CD4-positive, CD25-positive, alpha-beta regulatory T cell (primary cell): ENCODE results near the gene MGLL. TPM values are rescaled to one million over a fixed set of nuclear protein-coding genes. Genes with fewer than 3 reads are reported as not detected.

ENCODE experiments used
- ATAC-seq, 2 donors: fragments of 150-1000 bp; cut with Tn5 transposase; one replicate each; pipeline ENCODE4 v1.10.0; 2021; ENCODE audit warnings: low read depth in 2 of 2, moderate number of reproducible peaks in 2 of 2, moderate library complexity in 1 of 2
- DNase-seq, 3 donors: peaks; one replicate each; pipeline versions ENCODE4 v3.0.0 to v3.0.0-alpha.2; 2012 to 2022; ENCODE audit warnings: mixed read lengths in 1 of 3
- H3K27ac ChIP-seq: one replicate; pipeline ENCODE4 v1.7.0; 2013; ENCODE audit warnings: mild to moderate bottlenecking, low read length; ENCODE audit not compliant: insufficient read depth, poor library complexity, severe bottlenecking
- H3K27me3 ChIP-seq: one replicate; pipeline ENCODE4 v1.7.0; 2013; ENCODE audit warnings: low read length; ENCODE audit not compliant: control insufficient read depth, insufficient read depth
- H3K36me3 ChIP-seq: one replicate; pipeline ENCODE4 v1.7.0; 2013; ENCODE audit warnings: mild to moderate bottlenecking, low read length, moderate library complexity; ENCODE audit not compliant: control insufficient read depth, insufficient read depth
- H3K4me1 ChIP-seq: 2 replicates; pipeline ENCODE4 v1.7.0; 2013; ENCODE audit warnings: mild to moderate bottlenecking, low read length; ENCODE audit not compliant: insufficient read depth, control insufficient read depth, poor library complexity, severe bottlenecking
- H3K4me3 ChIP-seq: one replicate; pipeline ENCODE4 v1.7.0; 2013; ENCODE audit warnings: low read depth, mild to moderate bottlenecking, low read length, moderate library complexity
- H3K9me3 ChIP-seq, 2 experiments: 1 replicate in 1 of 2; 2 replicates in 1 of 2; pipeline ENCODE4 v1.7.0; 2013; ENCODE audit warnings: low read length in 2 of 2, mild to moderate bottlenecking in 1 of 2, moderate library complexity in 1 of 2; ENCODE audit not compliant: control insufficient read depth in 2 of 2
- H3K27ac Mint-ChIP-seq, 3 donors: one replicate each; pipeline ENCODE4 v1.8.0; 2020 to 2022; ENCODE audit warnings: mild to moderate bottlenecking in 3 of 3, mixed read lengths in 3 of 3, moderate library complexity in 2 of 3
- H3K27me3 Mint-ChIP-seq: one replicate; pipeline ENCODE4 v1.8.0; 2022; ENCODE audit warnings: mild to moderate bottlenecking, mixed read lengths
- H3K36me3 Mint-ChIP-seq: one replicate; pipeline ENCODE4 v1.8.0; 2020; ENCODE audit warnings: mixed read lengths
- H3K4me1 Mint-ChIP-seq, 4 donors: one replicate each; pipeline ENCODE4 v1.8.0; 2020 to 2022; ENCODE audit warnings: mixed read lengths in 4 of 4, mild to moderate bottlenecking in 1 of 4
- H3K4me3 Mint-ChIP-seq, 4 donors: one replicate each; pipeline ENCODE4 v1.8.0; 2020 to 2022; ENCODE audit warnings: mild to moderate bottlenecking in 4 of 4, mixed read lengths in 4 of 4, moderate library complexity in 3 of 4
- H3K9me3 Mint-ChIP-seq, 7 donors: one replicate each; pipeline ENCODE4 v1.8.0; 2020 to 2022; ENCODE audit warnings: mixed read lengths in 7 of 7, mild to moderate bottlenecking in 3 of 7, moderate library complexity in 2 of 7
- polyA plus RNA-seq, 4 donors: library from polyadenylated mRNA; unstranded; fragments of 300-500 nt; fragmentation: Illumina TruSeq; gene quantifications; one replicate each; pipeline ENCODE4 v1.2.3, GENCODE V29; 2021
- total RNA-seq: library from RNA; stranded (reverse); gene quantifications from one replicate; pipeline ENCODE4 v1.2.3, GENCODE V29; 2022

Gene MGLL
- total and polyA plus RNA-seq, 5 donors from 2014 or later: 0.06 to 1.7 (median 1.4) TPM; not detected in 2

- no peaks in the 10 kb centered on the region for H3K27me3 ChIP-seq
- Mint-ChIP-seq H3K4me1 (peaks cover 0 to 2% (median under 1%) of the 10 kb centered on the region in 4 donors), H3K4me3 (no peak overlapping the region), H3K27ac (no peak overlapping the region), H3K9me3 (peaks cover 0 to 1% (median 0%) of the 10 kb centered on the region in 7 donors), H3K36me3 (no peaks in the 10 kb centered on the region), H3K27me3 (peaks cover 11% of the 10 kb centered on the region)
- H3K36me3 ChIP-seq: no peaks in the 10 kb centered on the region
- no peaks in the 10 kb centered on the region for H3K9me3 ChIP-seq
- H3K4me3 ChIP-seq: no peak overlapping the region
- DNase-seq (no peak), ATAC-seq (no peak)
- no peak overlapping the region for H3K27ac ChIP-seq
- no peaks in the 10 kb centered on the region for H3K4me1 ChIP-seq
These were observed 124.0 kb downstream of the MGLL start for GRCh38 chr3:127698286-127698685.

- peak overlapping the region in 2 of 3 donors; percentile 14 to 77 for H3K27ac Mint-ChIP-seq
- H3K9me3 ChIP-seq: no peaks in the 10 kb centered on the region
- H3K36me3 Mint-ChIP-seq: no peaks in the 10 kb centered on the region
- no peak overlapping the region for H3K4me3 ChIP-seq
- no peaks in the 10 kb centered on the region for H3K36me3 ChIP-seq
- no peaks in the 10 kb centered on the region for H3K27me3 ChIP-seq
- H3K27me3 Mint-ChIP-seq: peaks cover 11% of the 10 kb centered on the region
- no peaks in the 10 kb centered on the region for H3K4me1 ChIP-seq
- peaks cover 0 to 2% (median under 1%) of the 10 kb centered on the region in 4 donors for H3K4me1 Mint-ChIP-seq
- peak; percentile 44 to 53 for ATAC-seq
- no peak overlapping the region for H3K27ac ChIP-seq
- DNase-seq: peak; percentile 11 to 64 (median 38)
- no peak overlapping the region for H3K4me3 Mint-ChIP-seq
- H3K9me3 Mint-ChIP-seq: peaks cover 0 to 1% (median 0%) of the 10 kb centered on the region in 7 donors
These were observed 124.6 kb downstream of the MGLL start for GRCh38 chr3:127697551-127698240.

- Histone ChIP-seq H3K27ac (no peak overlapping the region), H3K36me3 (no peaks in the 10 kb centered on the region), H3K27me3 (no peaks in the 10 kb centered on the region), H3K9me3 (no peaks in the 10 kb centered on the region), H3K4me1 (no peaks in the 10 kb centered on the region), H3K4me3 (no peak overlapping the region)
- Mint-ChIP-seq H3K27ac (no peak overlapping the region), H3K4me3 (no peak overlapping the region), H3K9me3 (peaks cover 0 to 1% (median 0%) of the 10 kb centered on the region in 7 donors), H3K4me1 (peaks cover 0 to 2% (median under 1%) of the 10 kb centered on the region in 4 donors), H3K27me3 (peaks cover 5% of the 10 kb centered on the region), H3K36me3 (no peaks in the 10 kb centered on the region)
- ATAC-seq (peak; percentile 59 to 79), DNase-seq (peak; percentile 26 to 73 (median 57))
These were observed 127.7 kb downstream of the MGLL start for GRCh38 chr3:127694467-127695215.

- Mint-ChIP-seq H3K27me3 (peaks cover 5% of the 10 kb centered on the region), H3K9me3 (peaks cover 0 to 1% (median 0%) of the 10 kb centered on the region in 7 donors), H3K27ac (no peak overlapping the region), H3K36me3 (no peaks in the 10 kb centered on the region), H3K4me1 (peaks cover 0 to 2% (median under 1%) of the 10 kb centered on the region in 4 donors), H3K4me3 (no peak overlapping the region)
- Histone ChIP-seq H3K4me3 (no peak overlapping the region), H3K27me3 (no peaks in the 10 kb centered on the region), H3K27ac (no peak overlapping the region), H3K36me3 (no peaks in the 10 kb centered on the region), H3K9me3 (no peaks in the 10 kb centered on the region), H3K4me1 (no peaks in the 10 kb centered on the region)
- no peak for ATAC-seq
- DNase-seq: no peak
These were observed 128.9 kb downstream of the MGLL start for GRCh38 chr3:127693336-127693843.

GRCh38 chr3:127692501-127693335, 129.6 kb downstream of the MGLL start:
- Histone ChIP-seq H3K36me3 (no peaks in the 10 kb centered on the region), H3K4me3 (no peak overlapping the region), H3K27me3 (no peaks in the 10 kb centered on the region), H3K27ac (no peak overlapping the region), H3K9me3 (no peaks in the 10 kb centered on the region), H3K4me1 (no peaks in the 10 kb centered on the region)
- no peak for ATAC-seq
- no peak for DNase-seq
- Mint-ChIP-seq H3K27me3 (peaks cover 5% of the 10 kb centered on the region), H3K27ac (no peak overlapping the region), H3K4me1 (peaks cover 0 to 2% (median under 1%) of the 10 kb centered on the region in 4 donors), H3K9me3 (peaks cover 0 to 1% (median 0%) of the 10 kb centered on the region in 7 donors), H3K36me3 (no peaks in the 10 kb centered on the region), H3K4me3 (no peak overlapping the region)

GRCh38 chr3:127691974-127692373, 130.3 kb downstream of the MGLL start:
- Mint-ChIP-seq H3K27ac (no peak overlapping the region), H3K4me1 (no peaks in the 10 kb centered on the region), H3K4me3 (no peak overlapping the region), H3K36me3 (no peaks in the 10 kb centered on the region), H3K27me3 (peaks cover 5% of the 10 kb centered on the region), H3K9me3 (peaks cover 0 to 1% (median 0%) of the 10 kb centered on the region in 7 donors)
- no peaks in the 10 kb centered on the region for H3K4me1 ChIP-seq
- H3K9me3 ChIP-seq: no peaks in the 10 kb centered on the region
- H3K27me3 ChIP-seq: no peaks in the 10 kb centered on the region
- no peak for ATAC-seq
- H3K36me3 ChIP-seq: no peaks in the 10 kb centered on the region
- no peak overlapping the region for H3K27ac ChIP-seq
- no peak for DNase-seq
- H3K4me3 ChIP-seq: no peak overlapping the region

GRCh38 chr3:127691489-127691888, 130.8 kb downstream of the MGLL start:
- H3K9me3 ChIP-seq: no peaks in the 10 kb centered on the region
- no peaks in the 10 kb centered on the region for H3K4me1 ChIP-seq
- Mint-ChIP-seq H3K4me3 (no peak overlapping the region), H3K27ac (no peak overlapping the region), H3K4me1 (no peaks in the 10 kb centered on the region), H3K36me3 (no peaks in the 10 kb centered on the region), H3K9me3 (peaks cover 0 to 1% (median 0%) of the 10 kb centered on the region in 7 donors), H3K27me3 (peaks cover 5% of the 10 kb centered on the region)
- H3K36me3 ChIP-seq: no peaks in the 10 kb centered on the region
- no peak overlapping the region for H3K4me3 ChIP-seq
- H3K27me3 ChIP-seq: no peaks in the 10 kb centered on the region
- no peak overlapping the region for H3K27ac ChIP-seq
- no peak for ATAC-seq
- DNase-seq: no peak
